PFSK-1 (cell line): Measurements from ENCODE around the gene KCNS3.

Source experiments
- FOXP2 ChIP-seq: optimal IDR thresholded peaks from 2 replicates; pipeline ENCODE3; 2011; ENCODE audit warnings: borderline replicate concordance, control low read depth, inconsistent platforms; ENCODE audit not compliant: insufficient read depth; ENCODE audit errors: extremely low read length, extremely low read depth
- POLR2AphosphoS5 ChIP-seq: IDR thresholded peaks from 2 replicates; pipeline ENCODE4 v1.6.1; 2012; ENCODE audit warnings: low read depth, mild to moderate bottlenecking, control low read depth, low read length, moderate library complexity
- SIN3A ChIP-seq: IDR thresholded peaks from 2 replicates; pipeline ENCODE4 v1.6.1; 2012; ENCODE audit warnings: mild to moderate bottlenecking, low read length, moderate library complexity, borderline replicate concordance; ENCODE audit not compliant: insufficient read depth
- TAF1 ChIP-seq: IDR thresholded peaks from 2 replicates; pipeline ENCODE4 v1.6.1; 2012; ENCODE audit warnings: low read length, control low read depth, borderline replicate concordance; ENCODE audit not compliant: insufficient read depth
- TF ChIP-seq, protein P1 (sequence below), 2 experiments: IDR thresholded peaks; 2 replicates each; pipeline versions ENCODE4 v1.6.1 to v1.8.0; 2011 to 2012; ENCODE audit warnings: low read depth in 2 of 2, low read length in 2 of 2, control low read depth in 1 of 2, inconsistent platforms in 1 of 2, mild to moderate bottlenecking in 1 of 2, moderate library complexity in 1 of 2; ENCODE audit not compliant: insufficient read depth in 1 of 2

The KCNS3 gene

DNA sequence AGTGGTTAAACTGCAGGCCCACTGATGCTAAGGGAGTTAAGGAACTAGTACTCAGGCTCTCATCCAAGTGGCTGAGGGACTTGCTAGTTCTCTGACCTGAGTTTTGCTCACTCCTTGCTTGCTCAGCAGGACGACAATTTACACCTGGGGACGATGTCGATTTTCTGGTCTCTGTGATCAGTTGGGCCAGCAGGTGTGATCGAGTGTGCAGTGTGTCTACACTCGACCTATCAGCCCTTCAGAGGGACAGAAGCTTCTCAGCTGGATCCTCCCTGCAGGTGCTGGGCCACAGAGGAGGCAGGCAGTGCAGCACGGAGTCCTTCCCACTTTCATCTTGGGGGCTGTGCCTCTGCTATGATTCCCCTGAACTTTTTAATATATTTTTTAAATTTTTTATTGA is 71.5 kb downstream of the KCNS3 start:
- TF ChIP-seq SIN3A: no peak
- TF ChIP-seq, protein P1, sequence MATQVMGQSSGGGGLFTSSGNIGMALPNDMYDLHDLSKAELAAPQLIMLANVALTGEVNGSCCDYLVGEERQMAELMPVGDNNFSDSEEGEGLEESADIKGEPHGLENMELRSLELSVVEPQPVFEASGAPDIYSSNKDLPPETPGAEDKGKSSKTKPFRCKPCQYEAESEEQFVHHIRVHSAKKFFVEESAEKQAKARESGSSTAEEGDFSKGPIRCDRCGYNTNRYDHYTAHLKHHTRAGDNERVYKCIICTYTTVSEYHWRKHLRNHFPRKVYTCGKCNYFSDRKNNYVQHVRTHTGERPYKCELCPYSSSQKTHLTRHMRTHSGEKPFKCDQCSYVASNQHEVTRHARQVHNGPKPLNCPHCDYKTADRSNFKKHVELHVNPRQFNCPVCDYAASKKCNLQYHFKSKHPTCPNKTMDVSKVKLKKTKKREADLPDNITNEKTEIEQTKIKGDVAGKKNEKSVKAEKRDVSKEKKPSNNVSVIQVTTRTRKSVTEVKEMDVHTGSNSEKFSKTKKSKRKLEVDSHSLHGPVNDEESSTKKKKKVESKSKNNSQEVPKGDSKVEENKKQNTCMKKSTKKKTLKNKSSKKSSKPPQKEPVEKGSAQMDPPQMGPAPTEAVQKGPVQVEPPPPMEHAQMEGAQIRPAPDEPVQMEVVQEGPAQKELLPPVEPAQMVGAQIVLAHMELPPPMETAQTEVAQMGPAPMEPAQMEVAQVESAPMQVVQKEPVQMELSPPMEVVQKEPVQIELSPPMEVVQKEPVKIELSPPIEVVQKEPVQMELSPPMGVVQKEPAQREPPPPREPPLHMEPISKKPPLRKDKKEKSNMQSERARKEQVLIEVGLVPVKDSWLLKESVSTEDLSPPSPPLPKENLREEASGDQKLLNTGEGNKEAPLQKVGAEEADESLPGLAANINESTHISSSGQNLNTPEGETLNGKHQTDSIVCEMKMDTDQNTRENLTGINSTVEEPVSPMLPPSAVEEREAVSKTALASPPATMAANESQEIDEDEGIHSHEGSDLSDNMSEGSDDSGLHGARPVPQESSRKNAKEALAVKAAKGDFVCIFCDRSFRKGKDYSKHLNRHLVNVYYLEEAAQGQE (IDR thresholded peaks at IDR 0.05; ENCODE audit: insufficient read depth in 1 of 2, low read depth in 2 of 2, low read length in 2 of 2): no peak
- no peak for TF ChIP-seq POLR2AphosphoS5
- no peak for TF ChIP-seq TAF1
- no peak for TF ChIP-seq FOXP2

DNA sequence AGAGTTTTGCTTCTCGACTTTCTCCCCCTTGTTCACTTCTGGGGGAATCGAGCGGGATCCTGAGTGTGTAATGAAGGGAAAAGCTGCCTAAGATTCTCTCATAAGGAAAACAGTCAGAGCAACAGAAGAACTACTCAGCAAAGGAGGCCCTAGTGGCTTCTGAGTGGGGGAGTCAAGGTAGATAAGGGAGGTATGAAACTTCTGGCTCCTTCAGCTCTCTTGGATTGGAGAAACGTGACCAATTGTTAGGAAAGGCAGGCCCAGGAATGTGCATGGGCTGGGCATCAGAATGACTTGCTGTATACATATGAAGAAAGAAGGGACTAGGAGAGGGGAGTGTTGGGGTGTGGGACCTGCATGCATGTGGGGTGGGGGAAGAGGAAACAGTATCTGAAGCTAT is 73.1 kb downstream of the KCNS3 start:
- no peak for TF ChIP-seq TAF1

DNA sequence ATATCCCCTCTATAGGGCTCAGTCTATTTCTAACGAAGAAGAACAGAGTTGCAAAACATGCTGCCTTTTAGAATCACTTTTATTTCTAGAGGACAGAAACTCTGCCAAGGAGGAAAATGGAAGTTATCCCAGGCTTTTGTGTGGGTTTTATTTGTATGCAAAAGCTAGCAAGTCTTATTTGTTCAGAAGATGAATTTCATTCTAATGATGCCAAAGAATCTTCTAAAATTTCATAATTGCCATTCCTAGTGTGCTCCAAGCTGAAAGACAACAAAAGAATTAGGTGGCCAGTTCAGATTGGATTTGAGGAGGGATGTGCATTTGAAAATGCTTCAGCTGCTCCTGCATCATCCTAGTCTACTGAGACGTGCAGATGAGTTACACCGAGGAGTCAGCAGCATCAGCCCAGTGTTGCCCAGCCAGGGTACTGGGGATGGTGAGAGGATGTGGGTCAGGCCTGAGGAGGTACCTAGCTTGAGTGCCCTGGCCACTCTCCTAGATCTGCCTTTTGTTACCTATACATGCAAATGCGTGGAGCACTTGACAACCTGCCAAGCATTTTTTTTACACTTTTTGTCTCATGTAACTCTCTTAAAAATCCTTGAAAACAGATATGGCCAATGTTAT is 80.1 kb downstream of the KCNS3 start:
- TF ChIP-seq TAF1 (no peak), POLR2AphosphoS5 (no peak), FOXP2 (no peak), SIN3A (no peak)
- TF ChIP-seq, protein P1 (IDR thresholded peaks at IDR 0.05; ENCODE audit: insufficient read depth in 1 of 2, low read depth in 2 of 2, low read length in 2 of 2): no peak

DNA sequence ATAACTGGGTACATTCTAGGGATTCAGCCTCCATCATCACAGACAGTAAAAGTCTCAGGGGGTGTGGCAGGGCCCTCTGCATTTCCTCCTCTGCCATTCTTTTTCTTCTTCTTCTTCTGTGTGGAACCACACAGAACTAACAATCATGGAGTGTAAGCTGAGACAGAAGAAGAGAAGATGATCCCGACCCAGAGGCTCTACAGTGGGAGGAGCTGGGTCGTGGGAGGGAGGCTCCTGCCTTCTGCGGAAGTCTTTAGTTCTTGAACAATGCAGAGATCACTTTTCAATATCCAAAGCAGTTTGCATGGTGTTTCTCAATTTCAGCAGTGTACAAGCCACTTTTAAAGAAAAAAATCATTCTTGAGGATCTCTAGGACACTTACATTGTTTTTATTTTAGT is 80.9 kb downstream of the KCNS3 start:
- TF ChIP-seq SIN3A: no peak
- TF ChIP-seq TAF1: no peak
- no peak for TF ChIP-seq POLR2AphosphoS5
- TF ChIP-seq FOXP2: no peak
- TF ChIP-seq, protein P1 (IDR thresholded peaks at IDR 0.05; ENCODE audit: insufficient read depth in 1 of 2, low read depth in 2 of 2, low read length in 2 of 2): no peak

DNA sequence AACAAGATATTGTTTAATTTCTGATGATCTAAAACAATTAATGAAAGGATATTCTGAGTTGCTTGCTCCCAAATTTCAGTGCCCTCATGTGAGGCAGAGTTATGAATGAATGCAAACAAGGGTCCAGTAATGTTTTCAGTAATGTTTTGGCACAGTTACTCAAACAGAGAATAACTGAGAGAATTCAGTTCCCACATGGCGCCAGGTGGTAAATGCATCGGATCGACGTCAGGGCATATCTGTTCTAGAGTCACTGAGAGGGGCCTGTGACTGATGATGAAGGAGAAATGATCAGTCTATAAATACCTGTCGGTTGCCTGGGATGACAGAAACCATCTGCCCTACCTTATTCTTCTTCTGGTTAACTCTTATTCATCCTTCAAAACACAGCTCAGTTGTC is 81.4 kb downstream of the KCNS3 start:
- TF ChIP-seq TAF1: no peak
- TF ChIP-seq SIN3A: no peak
- TF ChIP-seq, protein P1 (IDR thresholded peaks at IDR 0.05; ENCODE audit: insufficient read depth in 1 of 2, low read depth in 2 of 2, low read length in 2 of 2): no peak
- TF ChIP-seq FOXP2: no peak
- no peak for TF ChIP-seq POLR2AphosphoS5
